Measurements from ENCODE around the gene SDSL. TPM values are rescaled to one million over a fixed set of nuclear protein-coding genes. Genes with fewer than 3 reads are reported as not detected.

The SDSL gene
- total and polyA plus RNA-seq, 2 of the 4 experiments (the other 2 are of a cell fraction): 6.3 to 10.9 TPM

DNA sequence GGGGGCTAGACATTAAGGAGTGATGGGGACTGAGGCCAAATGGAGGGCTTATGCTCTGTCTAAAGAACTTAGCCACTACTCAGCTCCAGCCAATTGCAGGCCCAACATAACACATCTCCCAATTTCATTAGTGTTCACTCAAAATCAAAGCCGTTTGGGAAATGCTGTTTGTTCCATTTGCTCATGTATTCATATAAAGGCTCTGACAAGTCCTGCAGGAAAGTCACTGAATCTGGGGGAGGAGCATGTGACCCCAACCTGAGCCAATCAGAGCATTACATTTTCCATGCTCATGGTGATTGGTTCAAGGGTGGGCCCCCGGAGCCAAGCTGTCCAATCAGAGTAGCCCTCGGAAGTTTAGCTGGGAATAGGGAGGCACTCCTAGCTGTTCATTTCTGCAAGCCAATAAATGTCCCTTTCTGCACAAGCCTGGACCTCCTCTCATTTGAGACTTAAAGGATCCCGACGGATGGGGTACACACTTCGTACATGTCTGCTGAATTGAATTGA lies 20.9 kb downstream of the SDSL start:
- H3K9me1 ChIP-seq (ENCODE audit: insufficient read depth, low read length): no peaks in the 10 kb centered on the region
- H3K79me1 ChIP-seq (ENCODE audit: low read depth in 1 of 2, low read length in 2 of 2): no peaks in the 10 kb centered on the region
- dilution Hi-C loops (cut with HindIII; ENCODE audit: low sequenced_read_pairs, unreplicated experiment): no loop called here
- H3K27me3 ChIP-seq (ENCODE audit: control insufficient read depth, insufficient read depth, low read length): peaks cover 11% of the 10 kb centered on the region
- no peaks in the 10 kb centered on the region for H3K36me3 ChIP-seq (ENCODE audit: control insufficient read depth, insufficient read depth, low read length)
- no peak overlapping the region for H3K9ac ChIP-seq (ENCODE audit: low read depth, low read length)
- no peak overlapping the region for H3K18ac ChIP-seq (ENCODE audit: low read depth, low read length)
- H3K56ac ChIP-seq (ENCODE audit: extremely low read depth, insufficient read depth, low read length): no peak overlapping the region
- no peak overlapping the region for H2AK9ac ChIP-seq (replicated peaks; ENCODE audit: low read depth, low read length, poor library complexity)
- no TSS peak for BruUV-seq (replicated peaks)
- H4K20me1 ChIP-seq (ENCODE audit: insufficient read depth, low read length): no peaks in the 10 kb centered on the region
- H4K8ac ChIP-seq (ENCODE audit: low read depth in 2 of 2, low read length in 2 of 2): no peak overlapping the region
- H3K4ac ChIP-seq (ENCODE audit: low read depth, low read length): no peak overlapping the region
- no peak overlapping the region for H4K5ac ChIP-seq (ENCODE audit: low read depth, low read length)
- H3K9me3 ChIP-seq (ENCODE audit: control insufficient read depth, insufficient read depth, low read length): no peaks in the 10 kb centered on the region
- H2BK20ac ChIP-seq (ENCODE audit: low read depth, low read length): no peak overlapping the region
- CTCF ChIA-PET: interaction anchor here (1.3 kb wide), 1 partner anchor 18 kb away, joined by 3 read pairs; no protein-coding TSS in a partner anchor
- intact Hi-C loops (cut with micrococcal nuclease): no loop called here
- H2BK120ac ChIP-seq (ENCODE audit: low read depth, low read length): no peak overlapping the region
- POLR2A ChIA-PET (ENCODE audit: unreplicated experiment): no interaction called here
- H3K4me1 ChIP-seq (ENCODE audit: control insufficient read depth, insufficient read depth, low read length): no peaks in the 10 kb centered on the region
- WGBS, 2 experiments (ENCODE audit: extremely low coverage in 2 of 2, insufficient read length in 1 of 2): no CpG with 5 or more reads among the region's 6 CpGs
- TF ChIP-seq RAD21 (IDR thresholded peaks at IDR 0.05; ENCODE audit: low read length) (no peak), NFE2L2 (IDR thresholded peaks at IDR 0.05; ENCODE audit: low read depth, low read length) (no peak), POLR2A (IDR thresholded peaks at IDR 0.05; ENCODE audit: low read depth, low read length) (no peak), MAFK (IDR thresholded peaks at IDR 0.05; ENCODE audit: low read depth, low read length) (no peak), MAZ (IDR thresholded peaks at IDR 0.05; ENCODE audit: borderline replicate concordance, low read depth, low read length) (no peak), BHLHE40 (IDR thresholded peaks at IDR 0.05; ENCODE audit: low read depth, low read length) (no peak), CEBPB (IDR thresholded peaks at IDR 0.05; ENCODE audit: low read depth, low read length) (no peak), FOS (IDR thresholded peaks at IDR 0.05; ENCODE audit: low read depth, low read length) (no peak), MXI1 (IDR thresholded peaks at IDR 0.05; ENCODE audit: borderline replicate concordance, low read depth, low read length) (no peak), RFX5 (IDR thresholded peaks at IDR 0.05; ENCODE audit: low read depth, low read length) (no peak), CHD1 (IDR thresholded peaks at IDR 0.05; ENCODE audit: low read depth, low read length) (no peak), RCOR1 (IDR thresholded peaks at IDR 0.05; ENCODE audit: insufficient replicate concordance, low read length) (no peak), SMC3 (IDR thresholded peaks at IDR 0.05; ENCODE audit: low read depth, low read length) (no peak)
- TF ChIP-seq, protein P1, sequence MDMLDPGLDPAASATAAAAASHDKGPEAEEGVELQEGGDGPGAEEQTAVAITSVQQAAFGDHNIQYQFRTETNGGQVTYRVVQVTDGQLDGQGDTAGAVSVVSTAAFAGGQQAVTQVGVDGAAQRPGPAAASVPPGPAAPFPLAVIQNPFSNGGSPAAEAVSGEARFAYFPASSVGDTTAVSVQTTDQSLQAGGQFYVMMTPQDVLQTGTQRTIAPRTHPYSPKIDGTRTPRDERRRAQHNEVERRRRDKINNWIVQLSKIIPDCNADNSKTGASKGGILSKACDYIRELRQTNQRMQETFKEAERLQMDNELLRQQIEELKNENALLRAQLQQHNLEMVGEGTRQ (IDR thresholded peaks at IDR 0.05; ENCODE audit: low read depth, low read length): no peak
- TF ChIP-seq, protein P2, sequence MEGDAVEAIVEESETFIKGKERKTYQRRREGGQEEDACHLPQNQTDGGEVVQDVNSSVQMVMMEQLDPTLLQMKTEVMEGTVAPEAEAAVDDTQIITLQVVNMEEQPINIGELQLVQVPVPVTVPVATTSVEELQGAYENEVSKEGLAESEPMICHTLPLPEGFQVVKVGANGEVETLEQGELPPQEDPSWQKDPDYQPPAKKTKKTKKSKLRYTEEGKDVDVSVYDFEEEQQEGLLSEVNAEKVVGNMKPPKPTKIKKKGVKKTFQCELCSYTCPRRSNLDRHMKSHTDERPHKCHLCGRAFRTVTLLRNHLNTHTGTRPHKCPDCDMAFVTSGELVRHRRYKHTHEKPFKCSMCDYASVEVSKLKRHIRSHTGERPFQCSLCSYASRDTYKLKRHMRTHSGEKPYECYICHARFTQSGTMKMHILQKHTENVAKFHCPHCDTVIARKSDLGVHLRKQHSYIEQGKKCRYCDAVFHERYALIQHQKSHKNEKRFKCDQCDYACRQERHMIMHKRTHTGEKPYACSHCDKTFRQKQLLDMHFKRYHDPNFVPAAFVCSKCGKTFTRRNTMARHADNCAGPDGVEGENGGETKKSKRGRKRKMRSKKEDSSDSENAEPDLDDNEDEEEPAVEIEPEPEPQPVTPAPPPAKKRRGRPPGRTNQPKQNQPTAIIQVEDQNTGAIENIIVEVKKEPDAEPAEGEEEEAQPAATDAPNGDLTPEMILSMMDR (conservative IDR thresholded peaks at IDR 0.05; ENCODE audit: low read depth, low read length): no peak
- TF ChIP-seq, protein P3, sequence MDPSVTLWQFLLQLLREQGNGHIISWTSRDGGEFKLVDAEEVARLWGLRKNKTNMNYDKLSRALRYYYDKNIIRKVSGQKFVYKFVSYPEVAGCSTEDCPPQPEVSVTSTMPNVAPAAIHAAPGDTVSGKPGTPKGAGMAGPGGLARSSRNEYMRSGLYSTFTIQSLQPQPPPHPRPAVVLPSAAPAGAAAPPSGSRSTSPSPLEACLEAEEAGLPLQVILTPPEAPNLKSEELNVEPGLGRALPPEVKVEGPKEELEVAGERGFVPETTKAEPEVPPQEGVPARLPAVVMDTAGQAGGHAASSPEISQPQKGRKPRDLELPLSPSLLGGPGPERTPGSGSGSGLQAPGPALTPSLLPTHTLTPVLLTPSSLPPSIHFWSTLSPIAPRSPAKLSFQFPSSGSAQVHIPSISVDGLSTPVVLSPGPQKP (IDR thresholded peaks at IDR 0.05; ENCODE audit: borderline replicate concordance, low read depth, low read length): no peak
- no peak overlapping the region for H2BK5ac ChIP-seq (ENCODE audit: low read depth, low read length, poor library complexity, severe bottlenecking)
- in situ Hi-C loops (cut with MboI; ENCODE audit: low sequenced_read_pairs): no loop called here
- no peak overlapping the region for H2AK5ac ChIP-seq (ENCODE audit: low read depth, low read length)
- H4K91ac ChIP-seq (ENCODE audit: insufficient read depth, low read depth, low read length): no peak overlapping the region
- H3K14ac ChIP-seq (replicated peaks; ENCODE audit: low read depth, low read length): no peak overlapping the region
- no peak overlapping the region for H3K27ac ChIP-seq (ENCODE audit: insufficient read depth, low read length)
- no peak for ATAC-seq (ENCODE audit: low read depth)
- no peak overlapping the region for H3K4me3 ChIP-seq (ENCODE audit: insufficient read depth, low read depth, low read length)
- H2AFZ ChIP-seq (replicated peaks; ENCODE audit: low read length, poor library complexity): no peak overlapping the region
- H3K23ac ChIP-seq (ENCODE audit: low read depth, low read length): no peak overlapping the region
- H3K4me2 ChIP-seq (ENCODE audit: low read depth, low read length): no peak overlapping the region
- no peak for DNase-seq
- H2BK15ac ChIP-seq (ENCODE audit: low read depth, low read length): no peak overlapping the region
